NB4 (cell line): ENCODE data around the gene RTN4.

Experiments used
- DNase-seq: peaks from one replicate; pipeline ENCODE4 v3.0.0; 2010; ENCODE audit warnings: low read depth
- H3K4me3 ChIP-seq: one replicate; pipeline ENCODE4 v1.5.1; 2011; ENCODE audit warnings: mild to moderate bottlenecking, low read depth, low read length, moderate library complexity
- MYC ChIP-seq: IDR thresholded peaks from 2 replicates; pipeline ENCODE4 v1.6.1; 2011; ENCODE audit warnings: low read depth, low read length
- POLR2A ChIP-seq: IDR thresholded peaks from 2 replicates; pipeline ENCODE4 v1.6.1; 2011; ENCODE audit warnings: mild to moderate bottlenecking; ENCODE audit not compliant: insufficient read length; ENCODE audit errors: extremely low read depth
- TF ChIP-seq, protein P1 (sequence below): IDR thresholded peaks from one replicate; pipeline ENCODE4 v1.5.1; 2012; ENCODE audit warnings: low read depth, low read length
- TF ChIP-seq, protein P2 (sequence below): IDR thresholded peaks from 2 replicates; pipeline ENCODE4 v1.6.1; 2011; ENCODE audit warnings: low read depth, low read length

RTN4 gene

DNA sequence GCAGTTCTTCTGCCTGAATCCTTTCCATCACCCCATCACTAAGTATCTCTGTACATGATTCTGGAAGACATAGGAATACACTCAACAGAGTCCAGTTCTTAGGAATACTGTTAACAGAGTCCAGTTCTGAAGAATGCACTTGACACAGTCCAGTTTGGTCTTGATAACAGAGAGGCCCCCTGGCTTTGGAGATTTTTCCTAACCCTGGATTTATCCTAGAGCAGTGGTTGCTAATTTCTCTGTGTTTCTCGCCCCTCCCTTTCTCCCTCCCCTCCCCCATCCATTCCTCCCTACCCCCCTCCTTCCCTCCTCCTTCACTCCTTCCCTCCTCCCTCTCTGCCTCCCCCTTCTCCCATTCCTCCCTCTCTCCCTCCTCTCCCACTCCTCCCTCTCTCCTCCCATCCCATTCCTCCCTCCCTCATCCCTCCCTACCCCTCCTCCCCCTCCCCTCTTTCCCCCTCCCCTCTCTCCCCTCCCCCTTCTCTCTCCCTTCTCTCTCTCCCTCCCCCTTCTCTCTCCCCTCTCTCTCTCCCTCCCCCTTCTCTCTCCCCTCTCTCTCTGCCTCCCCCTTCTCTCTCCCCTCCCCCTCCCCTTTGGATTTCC, 105.4 kb downstream of the RTN4 start:
- no peak overlapping the region for H3K4me3 ChIP-seq
- no peak for DNase-seq
- TF ChIP-seq, protein P1, sequence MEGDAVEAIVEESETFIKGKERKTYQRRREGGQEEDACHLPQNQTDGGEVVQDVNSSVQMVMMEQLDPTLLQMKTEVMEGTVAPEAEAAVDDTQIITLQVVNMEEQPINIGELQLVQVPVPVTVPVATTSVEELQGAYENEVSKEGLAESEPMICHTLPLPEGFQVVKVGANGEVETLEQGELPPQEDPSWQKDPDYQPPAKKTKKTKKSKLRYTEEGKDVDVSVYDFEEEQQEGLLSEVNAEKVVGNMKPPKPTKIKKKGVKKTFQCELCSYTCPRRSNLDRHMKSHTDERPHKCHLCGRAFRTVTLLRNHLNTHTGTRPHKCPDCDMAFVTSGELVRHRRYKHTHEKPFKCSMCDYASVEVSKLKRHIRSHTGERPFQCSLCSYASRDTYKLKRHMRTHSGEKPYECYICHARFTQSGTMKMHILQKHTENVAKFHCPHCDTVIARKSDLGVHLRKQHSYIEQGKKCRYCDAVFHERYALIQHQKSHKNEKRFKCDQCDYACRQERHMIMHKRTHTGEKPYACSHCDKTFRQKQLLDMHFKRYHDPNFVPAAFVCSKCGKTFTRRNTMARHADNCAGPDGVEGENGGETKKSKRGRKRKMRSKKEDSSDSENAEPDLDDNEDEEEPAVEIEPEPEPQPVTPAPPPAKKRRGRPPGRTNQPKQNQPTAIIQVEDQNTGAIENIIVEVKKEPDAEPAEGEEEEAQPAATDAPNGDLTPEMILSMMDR: no peak

DNA sequence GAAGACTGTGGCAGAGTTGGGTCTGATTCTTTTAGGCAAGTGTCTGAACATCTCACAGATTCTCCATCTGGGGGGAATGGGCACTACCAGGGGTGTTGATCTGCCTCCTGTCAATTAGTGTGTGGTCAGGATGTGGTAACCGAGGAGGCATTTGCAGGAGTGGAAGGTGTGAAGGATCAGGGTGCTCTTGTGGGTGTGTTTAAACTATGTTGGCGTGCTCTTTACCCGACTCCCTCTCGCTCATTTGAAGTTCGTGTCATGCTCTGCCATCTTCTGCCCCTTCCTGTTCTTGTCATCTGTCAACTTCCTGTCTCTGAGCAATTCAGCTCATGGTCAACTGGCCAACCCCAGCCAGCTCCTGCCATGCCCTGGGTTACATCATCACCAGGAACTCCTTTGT, 107.9 kb downstream of the RTN4 start:
- DNase-seq: peak; percentile 33
- H3K4me3 ChIP-seq: no peak overlapping the region
- no peak for TF ChIP-seq POLR2A
- TF ChIP-seq, protein P1: no peak
- TF ChIP-seq, protein P2, sequence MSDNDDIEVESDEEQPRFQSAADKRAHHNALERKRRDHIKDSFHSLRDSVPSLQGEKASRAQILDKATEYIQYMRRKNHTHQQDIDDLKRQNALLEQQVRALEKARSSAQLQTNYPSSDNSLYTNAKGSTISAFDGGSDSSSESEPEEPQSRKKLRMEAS: no peak
- TF ChIP-seq MYC: no peak

DNA sequence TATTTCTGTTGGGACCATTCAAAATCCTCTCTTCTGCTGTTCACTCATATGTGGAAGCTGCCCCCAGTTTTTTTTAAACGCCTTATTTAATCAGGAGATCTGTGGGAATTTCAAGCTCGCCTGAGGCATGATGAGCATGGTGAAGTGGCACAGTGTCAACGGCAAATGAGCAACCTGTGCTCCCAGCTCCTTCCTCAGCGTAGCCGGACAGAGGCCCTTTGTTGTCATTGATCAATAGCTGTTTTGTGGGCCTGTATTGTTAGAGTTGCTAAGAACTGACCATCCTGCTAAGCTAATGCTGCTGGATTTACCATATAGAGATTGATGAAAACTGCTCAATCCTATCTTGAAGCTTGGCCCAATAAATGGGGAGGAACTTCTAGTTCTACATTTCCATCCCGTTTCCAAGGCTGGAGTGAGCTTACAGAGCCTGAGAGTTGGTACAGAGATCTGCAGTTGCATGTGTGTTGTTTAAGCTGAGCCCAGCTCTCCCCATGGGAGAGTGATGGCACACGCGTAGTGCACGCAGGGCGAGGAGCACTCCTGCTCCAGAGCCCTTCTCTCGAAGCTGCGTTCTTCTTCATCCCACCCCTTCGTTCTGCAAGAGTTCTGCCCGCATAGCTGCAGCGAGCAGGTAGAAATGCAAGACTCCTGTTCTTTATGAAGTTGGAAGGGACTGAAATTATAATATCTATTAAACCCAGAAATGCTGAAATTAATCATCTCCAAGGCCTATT, 108.8 kb downstream of the RTN4 start:
- no peak for DNase-seq
- TF ChIP-seq POLR2A (no peak), MYC (no peak)
- TF ChIP-seq, protein P1: no peak
- TF ChIP-seq, protein P2: no peak
- no peak overlapping the region for H3K4me3 ChIP-seq

DNA sequence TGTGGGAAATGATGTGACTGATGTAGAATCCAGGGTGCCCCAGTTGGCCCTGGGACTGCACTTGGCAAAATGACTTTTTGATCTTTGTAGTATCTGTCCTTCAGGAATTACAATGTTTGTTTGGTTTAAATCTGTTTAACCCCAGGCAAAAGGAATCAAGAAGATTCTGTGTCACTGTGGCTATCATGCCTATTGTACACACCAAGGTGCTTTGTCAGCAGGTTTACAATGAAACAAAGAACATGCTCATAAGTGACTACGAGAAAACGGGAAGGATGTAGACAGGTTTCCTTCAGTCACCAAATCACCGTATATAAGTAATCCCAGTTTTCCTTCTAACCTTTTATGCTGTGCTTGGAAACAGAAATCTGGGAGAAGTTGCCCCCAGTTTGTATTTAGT, 109.5 kb downstream of the RTN4 start:
- no peak overlapping the region for H3K4me3 ChIP-seq
- no peak for DNase-seq
- no peak for TF ChIP-seq POLR2A
- TF ChIP-seq, protein P1: no peak
- TF ChIP-seq, protein P2: no peak
- TF ChIP-seq MYC: no peak

DNA sequence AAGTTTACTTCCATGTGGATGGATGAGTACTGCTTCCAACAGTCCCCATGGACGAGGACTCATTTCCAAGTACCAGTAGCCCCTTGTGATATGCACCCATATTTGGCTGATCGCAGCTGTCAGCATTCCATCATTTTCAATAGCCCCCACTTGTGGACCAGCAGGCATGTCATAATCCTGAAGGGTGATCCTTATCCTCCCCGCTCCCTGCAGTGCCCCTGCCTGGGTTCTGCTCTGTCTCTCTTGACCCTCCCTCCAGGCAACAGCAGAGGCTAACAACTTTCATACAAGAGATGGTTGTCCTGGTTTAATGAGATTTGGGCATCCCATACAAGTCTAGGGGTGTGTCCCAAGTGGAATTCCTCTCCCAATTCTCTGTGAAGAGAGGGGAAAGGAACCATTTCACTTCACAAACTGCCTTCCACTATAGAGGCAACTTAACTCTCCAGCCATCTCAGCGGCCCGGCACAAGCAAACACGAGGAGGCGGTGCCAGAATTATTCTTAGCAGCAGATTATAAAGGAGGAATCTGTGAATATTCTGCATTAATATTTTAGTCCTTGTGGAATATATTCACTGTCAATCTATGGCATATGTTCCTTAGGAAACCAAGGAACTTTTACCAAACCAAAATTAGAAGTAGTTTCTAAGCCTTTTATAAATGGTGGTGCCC, 110.7 kb downstream of the RTN4 start:
- TF ChIP-seq, protein P1: no peak
- TF ChIP-seq, protein P2: no peak
- no peak overlapping the region for H3K4me3 ChIP-seq
- no peak for DNase-seq
